ENCODE data around the gene STAG1.
"Not testable (repeated sequence)": the region's sequence is repeated elsewhere in the genome, so short reads cannot be mapped to it uniquely, and the experiment has no call there.

Gene STAG1

DNA sequence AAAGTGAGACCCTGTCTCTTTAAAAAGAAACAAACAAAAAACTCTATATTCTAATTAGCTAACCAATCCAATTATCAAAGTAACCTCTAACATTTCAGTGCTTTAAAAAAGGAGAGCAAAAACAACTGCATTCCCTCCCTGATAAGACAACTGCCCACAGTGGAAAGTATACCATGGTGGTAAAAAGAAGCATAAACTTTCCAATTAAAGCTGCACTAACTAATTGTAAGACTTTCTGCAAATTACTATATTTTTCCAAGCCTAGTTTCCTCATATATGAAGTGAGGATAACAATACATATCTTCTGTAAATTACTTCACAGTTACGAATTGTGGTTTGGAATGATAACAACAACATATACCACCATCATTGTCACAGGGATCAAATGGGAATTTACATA, 35.5 kb downstream of the STAG1 start:
- no peak for DNase-seq (ENCODE audit: extremely low read depth, insufficient read length)
- TF ChIP-seq, protein P1, sequence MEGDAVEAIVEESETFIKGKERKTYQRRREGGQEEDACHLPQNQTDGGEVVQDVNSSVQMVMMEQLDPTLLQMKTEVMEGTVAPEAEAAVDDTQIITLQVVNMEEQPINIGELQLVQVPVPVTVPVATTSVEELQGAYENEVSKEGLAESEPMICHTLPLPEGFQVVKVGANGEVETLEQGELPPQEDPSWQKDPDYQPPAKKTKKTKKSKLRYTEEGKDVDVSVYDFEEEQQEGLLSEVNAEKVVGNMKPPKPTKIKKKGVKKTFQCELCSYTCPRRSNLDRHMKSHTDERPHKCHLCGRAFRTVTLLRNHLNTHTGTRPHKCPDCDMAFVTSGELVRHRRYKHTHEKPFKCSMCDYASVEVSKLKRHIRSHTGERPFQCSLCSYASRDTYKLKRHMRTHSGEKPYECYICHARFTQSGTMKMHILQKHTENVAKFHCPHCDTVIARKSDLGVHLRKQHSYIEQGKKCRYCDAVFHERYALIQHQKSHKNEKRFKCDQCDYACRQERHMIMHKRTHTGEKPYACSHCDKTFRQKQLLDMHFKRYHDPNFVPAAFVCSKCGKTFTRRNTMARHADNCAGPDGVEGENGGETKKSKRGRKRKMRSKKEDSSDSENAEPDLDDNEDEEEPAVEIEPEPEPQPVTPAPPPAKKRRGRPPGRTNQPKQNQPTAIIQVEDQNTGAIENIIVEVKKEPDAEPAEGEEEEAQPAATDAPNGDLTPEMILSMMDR (IDR thresholded peaks at IDR 0.05; ENCODE audit: insufficient read depth, low read length, poor library complexity, severe bottlenecking) = no peak
- Histone ChIP-seq H3K27me3 (replicated peaks; ENCODE audit: control insufficient read depth, insufficient read depth, low read length) (no peaks in the 10 kb centered on the region), H3K36me3 (ENCODE audit: control insufficient read depth, insufficient read depth, low read length) (no peaks in the 10 kb centered on the region), H3K4me3 (replicated peaks; ENCODE audit: low read depth, low read length) (no peak overlapping the region)

DNA sequence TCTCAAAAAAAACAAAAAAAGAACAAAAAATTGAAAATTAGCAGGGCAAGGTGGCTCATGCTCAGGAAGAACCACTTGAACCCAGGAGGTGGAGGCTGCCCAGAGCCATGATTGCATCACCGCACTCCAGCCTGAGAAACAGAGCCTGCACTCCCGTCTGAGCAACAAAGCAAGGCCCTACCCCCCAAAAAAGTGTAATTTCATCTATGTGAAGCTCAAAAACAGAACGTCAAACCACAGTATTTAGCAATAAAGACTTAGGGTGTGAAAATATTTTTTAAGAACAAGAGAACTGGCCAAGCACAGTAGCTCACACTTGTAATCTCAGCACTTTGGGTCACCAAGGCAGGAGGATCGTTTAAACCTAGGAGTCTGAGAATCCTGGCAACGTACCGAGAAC, 38.2 kb downstream of the STAG1 start:
- no peak overlapping the region for H3K4me3 ChIP-seq (replicated peaks; ENCODE audit: low read depth, low read length)
- H3K27me3 ChIP-seq (replicated peaks; ENCODE audit: control insufficient read depth, insufficient read depth, low read length) = no peaks in the 10 kb centered on the region
- no peak for DNase-seq (ENCODE audit: extremely low read depth, insufficient read length)
- no peaks in the 10 kb centered on the region for H3K36me3 ChIP-seq (ENCODE audit: control insufficient read depth, insufficient read depth, low read length)
- TF ChIP-seq, protein P1 (IDR thresholded peaks at IDR 0.05; ENCODE audit: insufficient read depth, low read length, poor library complexity, severe bottlenecking) = no peak

DNA sequence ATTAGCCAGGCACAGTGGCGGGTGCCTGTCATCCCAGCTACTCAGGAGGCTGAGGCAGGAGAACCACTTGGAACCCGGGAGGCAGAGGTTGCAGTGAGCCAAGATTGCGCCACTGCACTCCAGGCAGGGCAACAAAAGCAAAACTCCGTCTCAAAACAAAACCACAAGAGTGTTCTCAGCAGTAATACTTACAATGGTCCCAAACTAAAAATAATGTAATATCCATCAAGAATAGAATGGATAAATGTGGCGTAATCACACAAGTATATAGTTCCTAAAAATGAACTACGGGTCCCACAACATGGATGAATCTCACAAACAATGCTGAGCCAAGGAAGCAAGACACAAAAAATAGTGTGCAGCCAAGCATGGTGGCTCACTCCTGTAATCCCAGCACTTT, 39.2 kb downstream of the STAG1 start:
- H3K27me3 ChIP-seq (replicated peaks; ENCODE audit: control insufficient read depth, insufficient read depth, low read length) = no peaks in the 10 kb centered on the region
- no peak overlapping the region for H3K4me3 ChIP-seq (replicated peaks; ENCODE audit: low read depth, low read length)
- DNase-seq (ENCODE audit: extremely low read depth, insufficient read length) = no peak
- no peaks in the 10 kb centered on the region for H3K36me3 ChIP-seq (ENCODE audit: control insufficient read depth, insufficient read depth, low read length)
- TF ChIP-seq, protein P1 (IDR thresholded peaks at IDR 0.05; ENCODE audit: insufficient read depth, low read length, poor library complexity, severe bottlenecking) = no peak

DNA sequence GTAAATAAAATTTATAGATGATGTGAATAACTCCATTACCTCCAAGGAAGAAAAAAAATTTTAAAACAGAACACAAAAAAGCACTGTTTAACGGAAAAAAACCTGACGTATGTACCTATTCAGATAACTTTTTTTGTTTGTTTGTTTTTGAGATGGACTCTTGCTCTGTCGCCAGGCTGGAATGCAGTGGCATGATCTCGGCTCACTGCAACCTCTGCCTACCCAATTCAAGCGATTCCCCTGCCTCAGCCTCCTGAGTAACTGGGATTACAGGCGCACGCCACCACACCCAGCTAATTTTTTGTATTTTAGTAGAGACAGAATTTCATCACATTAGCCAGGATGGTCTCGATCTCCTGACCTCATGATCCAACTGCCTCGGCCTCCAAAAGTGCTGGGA, 40.3 kb downstream of the STAG1 start:
- not testable (repeated sequence) for H3K27me3 ChIP-seq (replicated peaks; ENCODE audit: control insufficient read depth, insufficient read depth, low read length); H3K36me3 ChIP-seq (ENCODE audit: control insufficient read depth, insufficient read depth, low read length); DNase-seq (ENCODE audit: extremely low read depth, insufficient read length); H3K4me3 ChIP-seq (replicated peaks; ENCODE audit: low read depth, low read length)

DNA sequence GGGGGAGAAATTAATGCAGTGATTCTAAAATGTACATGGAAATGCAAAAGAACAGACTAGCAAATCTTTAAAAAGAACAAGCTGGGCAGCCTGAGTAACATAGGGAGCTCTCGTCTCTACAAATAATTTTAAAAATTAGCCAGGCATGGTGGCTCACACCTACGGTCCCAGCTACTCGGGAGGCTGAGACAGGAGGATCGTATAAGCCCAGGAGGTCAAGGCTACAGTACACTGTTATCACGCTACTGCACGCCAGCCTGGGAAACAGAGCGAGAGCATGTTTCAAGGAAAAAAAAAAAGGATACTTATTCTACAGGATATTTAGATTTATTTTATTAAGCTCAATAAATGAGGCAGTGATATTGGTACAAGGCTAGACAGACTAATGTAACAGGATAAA, 40.9 kb downstream of the STAG1 start:
- Histone ChIP-seq H3K4me3 (replicated peaks; ENCODE audit: low read depth, low read length) (no peak overlapping the region), H3K27me3 (replicated peaks; ENCODE audit: control insufficient read depth, insufficient read depth, low read length) (no peaks in the 10 kb centered on the region), H3K36me3 (ENCODE audit: control insufficient read depth, insufficient read depth, low read length) (no peaks in the 10 kb centered on the region)
- no peak for DNase-seq (ENCODE audit: extremely low read depth, insufficient read length)
- TF ChIP-seq, protein P1 (IDR thresholded peaks at IDR 0.05; ENCODE audit: insufficient read depth, low read length, poor library complexity, severe bottlenecking) = no peak

DNA sequence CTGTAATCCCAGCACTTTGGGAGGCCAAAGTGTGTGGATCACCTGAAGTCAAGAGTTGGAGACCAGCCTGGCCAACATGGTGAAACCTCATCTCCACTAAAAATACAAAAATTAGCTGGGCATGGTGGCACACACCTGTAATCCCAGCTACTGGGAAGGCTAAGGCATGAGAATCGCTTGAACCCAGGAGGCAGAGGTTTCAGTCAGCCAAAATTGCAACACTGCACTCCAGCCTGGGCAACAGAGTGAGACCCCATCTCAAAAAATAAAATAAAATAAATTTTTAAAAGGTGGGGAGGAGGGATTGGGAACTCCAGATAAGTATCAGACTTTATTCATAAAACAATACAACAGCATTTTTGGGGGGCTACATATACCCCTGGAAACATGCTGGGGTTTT, 42.4 kb downstream of the STAG1 start:
- not testable (repeated sequence) for H3K4me3 ChIP-seq (replicated peaks; ENCODE audit: low read depth, low read length); H3K27me3 ChIP-seq (replicated peaks; ENCODE audit: control insufficient read depth, insufficient read depth, low read length); DNase-seq (ENCODE audit: extremely low read depth, insufficient read length); H3K36me3 ChIP-seq (ENCODE audit: control insufficient read depth, insufficient read depth, low read length)

DNA sequence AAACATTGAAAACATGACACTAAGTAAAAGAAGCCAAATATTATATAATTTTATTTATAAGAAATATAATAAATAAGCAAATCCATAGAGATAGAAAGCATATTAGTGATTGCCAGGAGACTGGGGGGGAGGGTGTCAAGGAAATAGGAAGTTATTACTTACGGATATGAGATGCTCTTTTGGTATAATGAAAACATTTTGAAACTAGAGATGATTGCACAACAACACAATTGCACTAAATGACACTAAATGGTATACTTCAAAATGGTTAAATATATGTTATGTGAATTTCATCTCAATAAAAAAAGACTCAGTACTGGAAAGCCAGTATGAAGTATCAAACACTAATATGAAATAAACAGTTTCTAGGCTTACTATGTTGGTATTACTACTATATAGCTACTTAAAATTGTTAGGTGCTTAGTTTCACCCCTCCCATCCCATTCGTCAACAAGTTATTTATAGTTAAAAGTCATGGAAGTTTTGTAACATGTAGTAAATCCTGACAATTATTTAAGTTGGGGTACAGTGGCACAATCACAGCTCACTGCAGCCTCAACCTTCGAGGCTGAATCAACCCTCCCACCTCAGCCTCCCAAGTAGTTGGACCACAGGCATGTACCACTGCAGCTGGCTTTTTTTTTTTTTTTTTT, 43.7 kb downstream of the STAG1 start:
- TF ChIP-seq, protein P1 (IDR thresholded peaks at IDR 0.05; ENCODE audit: insufficient read depth, low read length, poor library complexity, severe bottlenecking) = no peak

More for the DNA sequence above, 43.7 kb downstream of the STAG1 start:
- Histone ChIP-seq H3K36me3 (ENCODE audit: control insufficient read depth, insufficient read depth, low read length) (no peaks in the 10 kb centered on the region), H3K4me3 (replicated peaks; ENCODE audit: low read depth, low read length) (no peak overlapping the region), H3K27me3 (replicated peaks; ENCODE audit: control insufficient read depth, insufficient read depth, low read length) (no peaks in the 10 kb centered on the region)
- DNase-seq (ENCODE audit: extremely low read depth, insufficient read length) = no peak

Measured in GM06990 (cell line).